Measurements from ENCODE around the gene CDCA7.
"Not testable (repeated sequence)": the region's sequence is repeated elsewhere in the genome, so short reads cannot be mapped to it uniquely, and the experiment has no call there.

The CDCA7 gene

GRCh38 chr2:173327421-173327820, 27.3 kb upstream of the CDCA7 start:
- Histone ChIP-seq H3K4me1 (ENCODE audit: insufficient read depth, low read length, poor library complexity, severe bottlenecking) (no peaks in the 10 kb centered on the region), H3K9me3 (ENCODE audit: insufficient read depth, low read depth, low read length) (peaks cover 15% of the 10 kb centered on the region; the same call in 1 of the 2 replicates), H3K79me2 (ENCODE audit: insufficient read depth, low read length) (no peaks in the 10 kb centered on the region), H3K36me3 (ENCODE audit: insufficient read depth, low read length) (no peaks in the 10 kb centered on the region), H3F3A (ENCODE audit: low read depth) (no peaks in the 10 kb centered on the region), H3K27me3 (ENCODE audit: insufficient read depth, low read length, poor library complexity, severe bottlenecking) (no peaks in the 10 kb centered on the region), H3K9ac (ENCODE audit: low read depth, low read length, poor library complexity, severe bottlenecking) (no peak overlapping the region), H2AFZ (ENCODE audit: low read length) (no peak overlapping the region), H3K9me2 (replicated peaks; ENCODE audit: low read depth, low read length) (no peaks in the 10 kb centered on the region), H3K4me2 (ENCODE audit: low read depth, low read length, poor library complexity, severe bottlenecking) (no peak overlapping the region), H4K20me1 (ENCODE audit: insufficient read depth, low read length, poor library complexity, severe bottlenecking) (no peaks in the 10 kb centered on the region), H3K4me3 (ENCODE audit: low read length, poor library complexity, severe bottlenecking) (no peak overlapping the region)
- TF ChIP-seq, protein P1, sequence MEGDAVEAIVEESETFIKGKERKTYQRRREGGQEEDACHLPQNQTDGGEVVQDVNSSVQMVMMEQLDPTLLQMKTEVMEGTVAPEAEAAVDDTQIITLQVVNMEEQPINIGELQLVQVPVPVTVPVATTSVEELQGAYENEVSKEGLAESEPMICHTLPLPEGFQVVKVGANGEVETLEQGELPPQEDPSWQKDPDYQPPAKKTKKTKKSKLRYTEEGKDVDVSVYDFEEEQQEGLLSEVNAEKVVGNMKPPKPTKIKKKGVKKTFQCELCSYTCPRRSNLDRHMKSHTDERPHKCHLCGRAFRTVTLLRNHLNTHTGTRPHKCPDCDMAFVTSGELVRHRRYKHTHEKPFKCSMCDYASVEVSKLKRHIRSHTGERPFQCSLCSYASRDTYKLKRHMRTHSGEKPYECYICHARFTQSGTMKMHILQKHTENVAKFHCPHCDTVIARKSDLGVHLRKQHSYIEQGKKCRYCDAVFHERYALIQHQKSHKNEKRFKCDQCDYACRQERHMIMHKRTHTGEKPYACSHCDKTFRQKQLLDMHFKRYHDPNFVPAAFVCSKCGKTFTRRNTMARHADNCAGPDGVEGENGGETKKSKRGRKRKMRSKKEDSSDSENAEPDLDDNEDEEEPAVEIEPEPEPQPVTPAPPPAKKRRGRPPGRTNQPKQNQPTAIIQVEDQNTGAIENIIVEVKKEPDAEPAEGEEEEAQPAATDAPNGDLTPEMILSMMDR (conservative IDR thresholded peaks at IDR 0.05; ENCODE audit: low read length), result no peak
- TF ChIP-seq EZH2phosphoT487 (IDR thresholded peaks at IDR 0.05; ENCODE audit: borderline replicate concordance), result no peak

- not testable (repeated sequence) for H3K4me1 ChIP-seq (ENCODE audit: insufficient read depth, low read length, poor library complexity, severe bottlenecking); H3K9me2 ChIP-seq (replicated peaks; ENCODE audit: low read depth, low read length); H3K27me3 ChIP-seq (ENCODE audit: insufficient read depth, low read length, poor library complexity, severe bottlenecking); H2AFZ ChIP-seq (ENCODE audit: low read length); H3K36me3 ChIP-seq (ENCODE audit: insufficient read depth, low read length); H3K4me3 ChIP-seq (ENCODE audit: low read length, poor library complexity, severe bottlenecking); H3K4me2 ChIP-seq (ENCODE audit: low read depth, low read length, poor library complexity, severe bottlenecking); H3K79me2 ChIP-seq (ENCODE audit: insufficient read depth, low read length); H3F3A ChIP-seq (ENCODE audit: low read depth); H3K9ac ChIP-seq (ENCODE audit: low read depth, low read length, poor library complexity, severe bottlenecking); H4K20me1 ChIP-seq (ENCODE audit: insufficient read depth, low read length, poor library complexity, severe bottlenecking)
- H3K9me3 ChIP-seq (ENCODE audit: insufficient read depth, low read depth, low read length), result peaks cover 22% of the 10 kb centered on the region
Observed at GRCh38 chr2:173333003-173333402, 21.7 kb upstream of the CDCA7 start.

DNA sequence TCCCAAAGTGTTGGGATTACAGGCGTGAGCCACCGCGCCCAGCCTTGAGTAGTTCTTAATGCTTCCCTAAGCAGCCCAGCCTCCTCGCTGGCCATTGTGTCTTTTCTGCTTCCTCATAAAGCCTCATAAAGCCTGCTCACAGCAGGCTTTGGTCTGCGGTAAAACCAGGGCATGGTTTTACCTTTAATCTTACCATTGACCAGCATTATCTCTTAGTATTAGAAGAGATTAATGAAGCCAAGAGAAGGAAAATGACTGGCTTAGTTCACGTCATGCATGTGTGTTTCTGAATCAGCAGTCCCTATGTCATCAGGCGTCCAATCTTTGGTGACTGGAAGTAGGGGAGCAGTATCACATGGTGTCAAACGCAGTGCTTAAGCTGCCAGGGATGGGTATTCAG, 14.9 kb upstream of the CDCA7 start:
- no peak overlapping the region for H2AFZ ChIP-seq (ENCODE audit: low read length)
- H3K36me3 ChIP-seq (ENCODE audit: insufficient read depth, low read length), result no peaks in the 10 kb centered on the region
- no peak overlapping the region for H3K4me2 ChIP-seq (ENCODE audit: low read depth, low read length, poor library complexity, severe bottlenecking)
- no peak overlapping the region for H3K9ac ChIP-seq (ENCODE audit: low read depth, low read length, poor library complexity, severe bottlenecking)
- H3K4me1 ChIP-seq (ENCODE audit: insufficient read depth, low read length, poor library complexity, severe bottlenecking), result no peaks in the 10 kb centered on the region
- H3K9me3 ChIP-seq (ENCODE audit: insufficient read depth, low read depth, low read length), result no peaks in the 10 kb centered on the region
- TF ChIP-seq, protein P1 (conservative IDR thresholded peaks at IDR 0.05; ENCODE audit: low read length), result no peak
- TF ChIP-seq EZH2phosphoT487 (IDR thresholded peaks at IDR 0.05; ENCODE audit: borderline replicate concordance), result no peak
- no peaks in the 10 kb centered on the region for H4K20me1 ChIP-seq (ENCODE audit: insufficient read depth, low read length, poor library complexity, severe bottlenecking)
- H3K27me3 ChIP-seq (ENCODE audit: insufficient read depth, low read length, poor library complexity, severe bottlenecking), result no peaks in the 10 kb centered on the region
- H3K4me3 ChIP-seq (ENCODE audit: low read length, poor library complexity, severe bottlenecking), result no peak overlapping the region
- no peaks in the 10 kb centered on the region for H3K9me2 ChIP-seq (replicated peaks; ENCODE audit: low read depth, low read length)
- H3F3A ChIP-seq (ENCODE audit: low read depth), result no peaks in the 10 kb centered on the region
- H3K79me2 ChIP-seq (ENCODE audit: insufficient read depth, low read length), result no peaks in the 10 kb centered on the region

DNA sequence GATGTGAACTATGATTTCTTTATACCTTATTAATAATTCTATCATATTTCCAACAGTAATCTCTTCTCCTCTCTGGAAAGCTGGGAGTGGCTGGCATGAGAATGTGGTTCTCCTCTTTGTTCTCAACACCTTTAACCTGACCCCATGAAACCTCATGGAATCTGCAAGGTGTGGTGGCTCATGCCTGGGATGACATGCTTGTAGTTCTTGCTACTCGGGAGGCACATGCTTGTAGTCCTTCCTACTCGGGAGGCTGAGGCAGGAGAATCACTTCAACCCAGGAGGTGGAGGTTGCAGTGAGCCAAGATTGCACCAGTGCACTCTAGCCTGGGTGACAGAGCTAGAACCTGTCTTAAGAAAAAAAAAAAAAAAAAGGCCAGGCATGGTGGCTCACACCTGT, 10.8 kb upstream of the CDCA7 start:
- no peaks in the 10 kb centered on the region for H3K79me2 ChIP-seq (ENCODE audit: insufficient read depth, low read length)
- no peak overlapping the region for H2AFZ ChIP-seq (ENCODE audit: low read length)
- no peak overlapping the region for H3K4me2 ChIP-seq (ENCODE audit: low read depth, low read length, poor library complexity, severe bottlenecking)
- no peak overlapping the region for H3K9ac ChIP-seq (ENCODE audit: low read depth, low read length, poor library complexity, severe bottlenecking)
- H3K4me3 ChIP-seq (ENCODE audit: low read length, poor library complexity, severe bottlenecking), result no peak overlapping the region
- no peaks in the 10 kb centered on the region for H3K4me1 ChIP-seq (ENCODE audit: insufficient read depth, low read length, poor library complexity, severe bottlenecking)
- H4K20me1 ChIP-seq (ENCODE audit: insufficient read depth, low read length, poor library complexity, severe bottlenecking), result no peaks in the 10 kb centered on the region
- no peaks in the 10 kb centered on the region for H3K36me3 ChIP-seq (ENCODE audit: insufficient read depth, low read length)
- H3K27me3 ChIP-seq (ENCODE audit: insufficient read depth, low read length, poor library complexity, severe bottlenecking), result no peaks in the 10 kb centered on the region
- H3K9me2 ChIP-seq (replicated peaks; ENCODE audit: low read depth, low read length), result no peaks in the 10 kb centered on the region
- H3F3A ChIP-seq (ENCODE audit: low read depth), result no peaks in the 10 kb centered on the region
- TF ChIP-seq, protein P1 (conservative IDR thresholded peaks at IDR 0.05; ENCODE audit: low read length), result no peak
- TF ChIP-seq EZH2phosphoT487 (IDR thresholded peaks at IDR 0.05; ENCODE audit: borderline replicate concordance), result no peak
- H3K9me3 ChIP-seq (ENCODE audit: insufficient read depth, low read depth, low read length), result peaks cover 4% of the 10 kb centered on the region; the same call in 1 of the 2 replicates

All from Loucy (cell line).